Mononuclear cell (primary cell): Measurements from ENCODE around the gene PTPRZ1. TPM values are rescaled to one million over a fixed set of nuclear protein-coding genes. Genes with fewer than 3 reads are reported as not detected.

Experiments
- H3K27me3 ChIP-seq: 2 replicates; pipeline ENCODE4 v1.6.0; 2011; ENCODE audit warnings: low read length, control low read depth; ENCODE audit not compliant: insufficient read depth
- H3K4me1 ChIP-seq: 2 replicates; pipeline ENCODE4 v1.5.1; 2011; ENCODE audit warnings: mild to moderate bottlenecking, low read length, control low read depth; ENCODE audit not compliant: insufficient read depth
- H3K4me3 ChIP-seq: 2 replicates; pipeline ENCODE4 v1.5.1; 2011; ENCODE audit warnings: mild to moderate bottlenecking, low read length, moderate library complexity
- H3K9me3 ChIP-seq: 2 replicates; pipeline ENCODE4 v1.5.1; 2011; ENCODE audit warnings: low read depth, mild to moderate bottlenecking, control low read depth, low read length
- total RNA-seq: library from RNA; depleted of rRNA; stranded (reverse); fragments of >200 nt; gene quantifications from one replicate; pipeline ENCODE4 v1.2.3, GENCODE V29; 2012

The PTPRZ1 gene
- total RNA-seq, 1 donor: not detected

GRCh38 chr7:121876656-121877500 is 3.9 kb downstream of the PTPRZ1 start:
- H3K27me3 ChIP-seq: peaks cover 43% of the 10 kb centered on the region
- no peaks in the 10 kb centered on the region for H3K9me3 ChIP-seq
- no peaks in the 10 kb centered on the region for H3K4me1 ChIP-seq
- no peak overlapping the region for H3K4me3 ChIP-seq

DNA sequence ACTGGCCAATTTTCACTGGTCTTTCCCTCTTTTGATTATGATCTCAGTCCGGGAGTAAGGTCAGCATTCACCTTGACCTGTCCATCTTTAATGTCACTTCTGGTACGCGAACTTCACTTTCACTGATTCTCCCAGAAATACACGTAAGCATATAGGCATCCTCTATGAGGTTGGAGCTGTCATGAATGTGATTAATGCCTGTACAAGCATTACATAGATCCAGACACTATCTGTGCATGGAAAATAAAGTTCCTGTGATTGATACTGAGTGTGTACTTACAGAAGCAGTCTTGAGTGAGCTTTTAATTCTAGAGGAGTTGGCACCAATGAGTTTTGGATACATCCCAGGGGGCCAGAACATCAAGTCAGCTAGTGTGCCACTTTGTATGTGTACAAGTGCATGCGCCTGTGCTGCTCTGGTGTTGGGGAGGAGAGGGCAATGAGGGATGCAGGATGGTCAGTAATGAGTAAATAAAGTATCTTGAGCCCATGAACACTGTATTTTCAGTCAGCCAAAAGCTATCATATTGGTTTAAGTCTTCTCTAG is 6.0 kb downstream of the PTPRZ1 start:
- Histone ChIP-seq H3K9me3 (no peaks in the 10 kb centered on the region), H3K4me3 (no peak overlapping the region), H3K4me1 (no peaks in the 10 kb centered on the region), H3K27me3 (peaks cover 24% of the 10 kb centered on the region)

- Histone ChIP-seq H3K9me3 (no peaks in the 10 kb centered on the region), H3K27me3 (peaks cover 19% of the 10 kb centered on the region), H3K4me1 (no peaks in the 10 kb centered on the region), H3K4me3 (no peak overlapping the region)
Measured at GRCh38 chr7:121879544-121879943, 6.6 kb downstream of the PTPRZ1 start.

DNA sequence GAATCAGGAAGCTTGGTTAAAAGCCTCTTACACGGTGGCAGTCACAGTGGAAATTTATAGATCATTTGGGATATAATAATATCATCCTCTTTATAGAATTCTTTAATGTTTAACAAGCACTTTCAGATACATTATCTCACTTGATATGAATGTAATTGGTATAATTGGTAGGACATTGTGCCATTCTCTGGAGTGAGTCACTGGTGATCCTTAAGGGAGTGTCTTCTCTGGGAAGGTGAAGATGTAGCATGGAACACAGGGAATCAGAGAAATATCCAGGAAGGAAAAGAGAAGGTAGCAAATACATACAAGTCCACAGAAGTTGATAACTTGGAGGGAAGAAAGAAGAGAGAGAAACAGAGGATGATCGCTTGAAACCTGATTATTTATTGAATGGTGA is 9.8 kb downstream of the PTPRZ1 start:
- no peaks in the 10 kb centered on the region for H3K27me3 ChIP-seq
- no peaks in the 10 kb centered on the region for H3K9me3 ChIP-seq
- no peaks in the 10 kb centered on the region for H3K4me1 ChIP-seq
- no peak overlapping the region for H3K4me3 ChIP-seq

DNA sequence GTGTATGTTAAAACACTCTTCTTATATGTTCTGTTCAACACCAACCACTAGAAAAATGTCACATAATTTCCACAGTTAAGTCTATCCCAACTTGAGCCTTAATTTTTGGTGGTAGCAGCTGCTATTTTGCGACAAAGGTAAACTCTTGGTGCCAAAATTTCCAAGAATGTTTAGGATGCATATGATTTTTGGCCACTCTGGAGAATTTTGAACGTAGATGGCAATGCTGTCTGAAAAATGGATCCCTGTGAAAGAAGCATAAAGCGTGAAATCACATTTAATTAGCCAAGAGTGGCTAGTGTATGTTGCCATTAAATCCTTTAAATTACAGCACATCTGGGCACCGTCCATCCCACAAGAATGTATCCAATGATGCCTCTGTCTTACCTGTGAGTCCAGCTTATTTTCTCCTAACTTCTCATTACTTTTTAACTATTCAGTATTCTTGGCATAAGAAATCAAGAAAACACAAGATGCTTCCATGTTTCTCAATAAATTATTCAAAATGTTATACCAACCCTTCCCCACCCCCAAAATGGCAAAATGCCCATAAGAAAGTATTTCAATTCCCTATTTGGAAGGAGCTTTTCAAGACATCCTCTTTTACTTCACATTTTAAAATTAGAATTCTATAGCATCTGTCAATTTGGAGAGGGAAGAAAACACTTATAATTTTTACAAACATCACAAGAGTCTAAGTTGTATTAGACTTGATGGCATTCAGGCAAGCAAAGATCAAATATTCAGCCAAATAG is 12.4 kb downstream of the PTPRZ1 start:
- no peaks in the 10 kb centered on the region for H3K27me3 ChIP-seq
- no peaks in the 10 kb centered on the region for H3K9me3 ChIP-seq
- H3K4me1 ChIP-seq: no peaks in the 10 kb centered on the region
- no peak overlapping the region for H3K4me3 ChIP-seq

GRCh38 chr7:121887634-121888033 is 14.7 kb downstream of the PTPRZ1 start:
- H3K4me1 ChIP-seq: no peaks in the 10 kb centered on the region
- no peak overlapping the region for H3K4me3 ChIP-seq
- no peaks in the 10 kb centered on the region for H3K9me3 ChIP-seq
- no peaks in the 10 kb centered on the region for H3K27me3 ChIP-seq

DNA sequence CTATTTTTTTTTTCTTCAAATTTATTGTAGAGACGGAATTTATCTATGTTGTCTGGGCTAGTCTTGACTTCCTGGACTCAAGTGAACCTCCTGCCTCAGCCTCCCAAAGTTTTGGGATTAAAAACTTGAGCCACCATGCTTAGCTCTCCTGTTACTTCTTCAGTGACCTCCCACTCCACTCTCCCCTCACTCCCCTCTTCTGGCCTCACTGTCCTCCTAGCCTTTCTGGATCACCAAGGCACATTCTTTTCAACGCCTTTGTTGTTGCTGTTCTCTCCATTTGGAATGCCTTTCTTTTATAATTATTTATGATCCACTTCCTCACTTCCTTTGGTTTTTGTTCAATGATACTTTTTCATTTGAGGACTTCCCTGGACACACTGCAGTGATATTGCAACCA is 17.9 kb downstream of the PTPRZ1 start:
- H3K4me3 ChIP-seq: no peak overlapping the region
- H3K27me3 ChIP-seq: no peaks in the 10 kb centered on the region
- no peaks in the 10 kb centered on the region for H3K4me1 ChIP-seq
- no peaks in the 10 kb centered on the region for H3K9me3 ChIP-seq

- Histone ChIP-seq H3K4me3 (no peak overlapping the region), H3K4me1 (no peaks in the 10 kb centered on the region), H3K27me3 (no peaks in the 10 kb centered on the region), H3K9me3 (no peaks in the 10 kb centered on the region)
Measured at GRCh38 chr7:121891731-121892130, 18.8 kb downstream of the PTPRZ1 start.

- Histone ChIP-seq H3K4me3 (no peak overlapping the region), H3K9me3 (no peaks in the 10 kb centered on the region), H3K4me1 (no peaks in the 10 kb centered on the region), H3K27me3 (no peaks in the 10 kb centered on the region)
Measured at GRCh38 chr7:121901026-121901425, 28.1 kb downstream of the PTPRZ1 start.

DNA sequence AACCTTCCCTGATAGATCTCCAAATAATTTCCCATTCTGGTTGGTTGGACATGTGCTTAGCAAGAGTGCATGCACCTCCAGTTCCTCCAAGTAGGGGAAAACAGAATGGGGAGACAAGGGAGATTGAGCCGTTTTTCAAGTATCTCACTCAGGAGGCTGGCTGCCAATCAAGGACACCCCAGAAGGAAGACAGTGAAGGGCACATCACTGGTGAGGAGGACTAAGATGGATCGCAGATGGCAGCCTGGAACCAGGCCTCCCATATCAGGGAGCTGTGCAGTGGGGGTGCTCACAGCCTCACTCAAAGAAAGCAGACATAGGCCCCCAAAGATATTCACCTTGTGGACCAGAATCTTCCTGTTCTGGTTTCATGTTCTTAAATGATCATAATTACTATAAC is 31.2 kb downstream of the PTPRZ1 start:
- Histone ChIP-seq H3K9me3 (no peaks in the 10 kb centered on the region), H3K4me3 (no peak overlapping the region), H3K27me3 (no peaks in the 10 kb centered on the region), H3K4me1 (no peaks in the 10 kb centered on the region)

GRCh38 chr7:121908042-121908441 is 35.1 kb downstream of the PTPRZ1 start:
- Histone ChIP-seq H3K27me3 (no peaks in the 10 kb centered on the region), H3K4me3 (no peak overlapping the region), H3K4me1 (no peaks in the 10 kb centered on the region), H3K9me3 (no peaks in the 10 kb centered on the region)

- Histone ChIP-seq H3K27me3 (no peaks in the 10 kb centered on the region), H3K4me3 (no peak overlapping the region), H3K4me1 (no peaks in the 10 kb centered on the region), H3K9me3 (no peaks in the 10 kb centered on the region)
Measured at GRCh38 chr7:121909716-121910345, 36.9 kb downstream of the PTPRZ1 start.

GRCh38 chr7:121913947-121914675 is 41.1 kb downstream of the PTPRZ1 start:
- Histone ChIP-seq H3K4me1 (no peaks in the 10 kb centered on the region), H3K9me3 (no peaks in the 10 kb centered on the region), H3K27me3 (no peaks in the 10 kb centered on the region), H3K4me3 (no peak overlapping the region)

DNA sequence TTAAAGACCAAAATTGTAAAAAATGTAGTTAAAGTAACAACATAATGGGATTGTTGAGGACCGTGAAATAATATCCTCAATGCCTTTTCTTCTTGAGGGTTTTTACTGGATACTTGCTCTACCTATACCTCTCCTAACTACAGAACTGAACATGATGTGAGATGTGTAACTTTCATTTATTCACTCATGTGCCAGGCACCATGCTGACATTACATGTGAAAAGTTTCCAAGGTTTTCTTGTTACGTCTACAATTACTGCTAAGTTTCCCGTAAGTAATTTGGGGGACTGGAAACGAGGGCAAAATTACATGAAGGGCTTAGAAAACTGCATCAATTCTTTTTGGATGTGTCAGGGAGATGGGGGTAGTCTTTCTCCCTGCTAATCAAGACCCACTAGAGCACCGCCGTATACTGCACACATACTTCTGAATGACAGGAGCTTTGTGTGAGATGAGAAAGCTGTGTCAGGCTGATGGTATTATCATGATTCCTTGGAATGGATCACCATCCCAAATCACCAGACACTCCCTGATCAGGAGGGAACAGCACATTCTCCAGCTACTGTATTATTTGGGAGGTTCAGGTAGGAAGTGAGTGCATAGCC is 41.8 kb downstream of the PTPRZ1 start:
- Histone ChIP-seq H3K27me3 (no peaks in the 10 kb centered on the region), H3K4me3 (no peak overlapping the region), H3K4me1 (no peaks in the 10 kb centered on the region), H3K9me3 (no peaks in the 10 kb centered on the region)
